ENCODE results near the gene CYP3A7.
"Not testable (repeated sequence)": the region's sequence is repeated elsewhere in the genome, so short reads cannot be mapped to it uniquely, and the experiment has no call there.

The CYP3A7 gene

DNA sequence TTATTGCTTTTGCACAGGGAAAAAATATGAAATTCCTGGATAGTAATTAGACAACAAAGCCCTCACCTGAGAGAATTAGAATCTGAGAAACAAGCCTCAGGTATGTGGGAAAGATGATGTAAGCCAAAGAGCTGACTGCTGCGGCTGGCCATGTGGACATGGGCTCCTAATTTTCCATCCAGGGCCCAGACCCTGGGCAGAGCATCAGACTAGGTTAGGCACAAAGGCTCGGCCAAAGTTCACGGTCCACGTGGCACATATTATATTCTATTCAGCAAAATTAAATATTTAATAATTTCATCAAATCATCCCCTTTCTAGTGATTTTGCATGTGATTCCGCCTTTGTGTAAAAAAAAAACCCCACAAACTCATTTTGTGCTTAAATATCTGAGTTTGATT lies 43.9 kb upstream of the CYP3A7 start:
- no peak overlapping the region for H3K27ac ChIP-seq (ENCODE audit: poor library complexity, severe bottlenecking)
- DNase-seq (ENCODE audit: low spot score) (no peak), ATAC-seq (ENCODE audit: low read depth) (no peak)
- no peaks in the 10 kb centered on the region for H3K4me1 ChIP-seq (ENCODE audit: insufficient read depth, poor library complexity, severe bottlenecking)
- H3K9me3 ChIP-seq (ENCODE audit: severe bottlenecking) = no peaks in the 10 kb centered on the region
- TF ChIP-seq, protein P1, sequence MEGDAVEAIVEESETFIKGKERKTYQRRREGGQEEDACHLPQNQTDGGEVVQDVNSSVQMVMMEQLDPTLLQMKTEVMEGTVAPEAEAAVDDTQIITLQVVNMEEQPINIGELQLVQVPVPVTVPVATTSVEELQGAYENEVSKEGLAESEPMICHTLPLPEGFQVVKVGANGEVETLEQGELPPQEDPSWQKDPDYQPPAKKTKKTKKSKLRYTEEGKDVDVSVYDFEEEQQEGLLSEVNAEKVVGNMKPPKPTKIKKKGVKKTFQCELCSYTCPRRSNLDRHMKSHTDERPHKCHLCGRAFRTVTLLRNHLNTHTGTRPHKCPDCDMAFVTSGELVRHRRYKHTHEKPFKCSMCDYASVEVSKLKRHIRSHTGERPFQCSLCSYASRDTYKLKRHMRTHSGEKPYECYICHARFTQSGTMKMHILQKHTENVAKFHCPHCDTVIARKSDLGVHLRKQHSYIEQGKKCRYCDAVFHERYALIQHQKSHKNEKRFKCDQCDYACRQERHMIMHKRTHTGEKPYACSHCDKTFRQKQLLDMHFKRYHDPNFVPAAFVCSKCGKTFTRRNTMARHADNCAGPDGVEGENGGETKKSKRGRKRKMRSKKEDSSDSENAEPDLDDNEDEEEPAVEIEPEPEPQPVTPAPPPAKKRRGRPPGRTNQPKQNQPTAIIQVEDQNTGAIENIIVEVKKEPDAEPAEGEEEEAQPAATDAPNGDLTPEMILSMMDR (IDR thresholded peaks at IDR 0.05; ENCODE audit: poor library complexity, severe bottlenecking) = no peak
- no peaks in the 10 kb centered on the region for H3K36me3 ChIP-seq (ENCODE audit: low read depth)
- H3K4me3 ChIP-seq (ENCODE audit: severe bottlenecking) = no peak overlapping the region
- H3K27me3 ChIP-seq (ENCODE audit: insufficient read depth, poor library complexity, severe bottlenecking) = no peaks in the 10 kb centered on the region

DNA sequence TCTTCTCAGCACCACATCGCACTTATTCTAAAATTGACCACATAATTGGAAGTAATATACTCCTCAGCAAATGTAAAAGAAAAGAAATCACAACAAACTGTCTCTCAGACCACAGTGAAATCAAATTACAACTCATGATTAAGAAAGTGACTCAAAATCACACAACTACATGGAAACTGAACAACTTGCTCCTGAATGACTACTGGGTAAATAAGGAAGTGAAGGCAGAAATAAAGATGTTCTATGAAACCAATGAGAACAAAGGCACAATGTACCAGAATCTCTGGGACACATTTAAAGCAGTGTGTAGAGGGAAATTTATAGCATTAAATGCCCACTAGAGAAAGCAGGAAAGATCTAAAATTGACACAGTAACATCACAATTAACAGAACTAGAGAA lies 38.4 kb upstream of the CYP3A7 start:
- H3K4me3 ChIP-seq (ENCODE audit: severe bottlenecking); H3K27me3 ChIP-seq (ENCODE audit: insufficient read depth, poor library complexity, severe bottlenecking); ATAC-seq (ENCODE audit: low read depth); DNase-seq (ENCODE audit: low spot score); H3K9me3 ChIP-seq (ENCODE audit: severe bottlenecking); H3K36me3 ChIP-seq (ENCODE audit: low read depth); H3K27ac ChIP-seq (ENCODE audit: poor library complexity, severe bottlenecking); H3K4me1 ChIP-seq (ENCODE audit: insufficient read depth, poor library complexity, severe bottlenecking): not testable (repeated sequence)

DNA sequence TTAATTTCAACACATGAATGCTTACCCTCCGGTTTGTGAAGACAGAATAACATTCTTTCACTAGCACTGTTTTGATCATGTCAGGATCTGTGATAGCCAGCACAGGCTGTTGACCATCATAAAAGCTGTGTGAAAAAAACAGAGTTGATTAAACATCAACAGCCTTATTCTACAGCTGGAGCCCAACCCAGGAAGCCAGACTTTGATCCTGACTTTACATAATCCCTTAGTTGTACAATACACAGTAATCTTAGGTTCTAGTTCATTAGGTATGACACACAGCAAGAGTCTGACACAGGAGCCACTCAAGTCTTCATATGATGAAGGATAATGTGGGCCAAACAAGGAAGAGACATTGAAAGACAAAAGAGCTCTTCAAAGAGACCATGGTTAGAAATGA lies 37.6 kb upstream of the CYP3A7 start:
- Histone ChIP-seq H3K27ac (ENCODE audit: poor library complexity, severe bottlenecking) (no peak overlapping the region), H3K4me3 (ENCODE audit: severe bottlenecking) (no peak overlapping the region), H3K27me3 (ENCODE audit: insufficient read depth, poor library complexity, severe bottlenecking) (no peaks in the 10 kb centered on the region), H3K9me3 (ENCODE audit: severe bottlenecking) (no peaks in the 10 kb centered on the region), H3K4me1 (ENCODE audit: insufficient read depth, poor library complexity, severe bottlenecking) (no peaks in the 10 kb centered on the region), H3K36me3 (ENCODE audit: low read depth) (no peaks in the 10 kb centered on the region)
- DNase-seq (ENCODE audit: low spot score) (no peak), ATAC-seq (ENCODE audit: low read depth) (no peak)
- TF ChIP-seq, protein P1 (IDR thresholded peaks at IDR 0.05; ENCODE audit: poor library complexity, severe bottlenecking) = no peak

DNA sequence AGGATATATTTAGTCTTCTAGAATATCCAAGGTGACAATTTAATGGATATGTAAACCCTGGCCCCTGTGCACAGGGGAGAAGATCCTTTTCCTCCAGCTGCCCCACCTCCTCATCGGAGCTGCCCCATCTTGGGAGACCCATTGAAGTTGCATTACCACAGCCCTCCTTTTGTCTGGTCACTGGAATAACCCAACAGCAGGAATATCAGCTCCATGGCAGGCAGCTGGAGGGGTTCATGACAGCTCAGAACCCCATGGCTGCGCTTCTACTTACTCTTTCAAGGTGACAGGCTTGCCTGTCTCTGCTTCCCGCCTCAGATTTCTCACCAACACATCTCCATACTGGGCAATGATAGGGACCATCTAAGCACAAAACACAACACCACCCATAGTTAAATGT lies 34.5 kb upstream of the CYP3A7 start:
- not testable (repeated sequence) for H3K9me3 ChIP-seq (ENCODE audit: severe bottlenecking); H3K36me3 ChIP-seq (ENCODE audit: low read depth); ATAC-seq (ENCODE audit: low read depth); H3K4me1 ChIP-seq (ENCODE audit: insufficient read depth, poor library complexity, severe bottlenecking); H3K27me3 ChIP-seq (ENCODE audit: insufficient read depth, poor library complexity, severe bottlenecking); H3K27ac ChIP-seq (ENCODE audit: poor library complexity, severe bottlenecking); H3K4me3 ChIP-seq (ENCODE audit: severe bottlenecking); DNase-seq (ENCODE audit: low spot score)

DNA sequence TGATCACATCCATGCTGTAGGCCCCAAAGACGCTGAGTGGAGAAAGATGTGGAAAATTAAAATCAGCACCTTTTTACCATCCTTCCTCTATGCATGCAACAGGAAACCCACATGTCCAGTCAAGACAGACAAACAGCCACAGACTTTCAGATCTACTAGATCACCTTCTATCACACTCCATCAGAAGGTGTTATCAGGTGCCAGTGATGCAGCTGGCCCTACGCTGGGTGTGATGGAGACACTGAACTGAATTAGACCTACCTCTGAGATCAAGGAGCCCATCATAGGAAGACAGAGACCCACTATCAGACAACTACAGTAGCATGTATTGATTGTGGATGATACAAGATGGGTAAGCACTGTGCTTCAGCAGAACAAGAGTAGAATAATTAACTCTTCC lies 33.5 kb upstream of the CYP3A7 start:
- no peak overlapping the region for H3K27ac ChIP-seq (ENCODE audit: poor library complexity, severe bottlenecking)
- no peaks in the 10 kb centered on the region for H3K4me1 ChIP-seq (ENCODE audit: insufficient read depth, poor library complexity, severe bottlenecking)
- no peaks in the 10 kb centered on the region for H3K9me3 ChIP-seq (ENCODE audit: severe bottlenecking)
- ATAC-seq (ENCODE audit: low read depth) = no peak
- H3K27me3 ChIP-seq (ENCODE audit: insufficient read depth, poor library complexity, severe bottlenecking) = no peaks in the 10 kb centered on the region
- no peak for DNase-seq (ENCODE audit: low spot score)
- H3K36me3 ChIP-seq (ENCODE audit: low read depth) = no peaks in the 10 kb centered on the region
- TF ChIP-seq, protein P1 (IDR thresholded peaks at IDR 0.05; ENCODE audit: poor library complexity, severe bottlenecking) = no peak
- H3K4me3 ChIP-seq (ENCODE audit: severe bottlenecking) = no peak overlapping the region

DNA sequence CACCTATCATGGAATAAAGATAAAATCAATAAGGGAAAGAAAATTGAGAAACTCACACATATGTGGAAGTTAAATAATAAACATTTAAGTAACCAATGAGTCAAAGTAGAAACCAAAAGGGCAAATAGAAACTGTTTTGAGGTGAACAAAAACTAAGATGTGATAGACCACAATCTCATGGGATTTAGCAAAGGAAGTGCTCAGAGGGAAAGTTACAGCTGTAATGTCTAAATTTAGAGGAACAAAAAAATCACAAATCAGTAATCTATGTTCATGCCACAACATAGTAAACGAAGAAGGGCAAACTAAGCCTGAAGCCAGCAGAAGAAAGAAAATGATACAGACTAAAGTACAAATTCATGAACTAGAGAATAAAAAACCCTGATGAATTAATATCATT lies 32.7 kb upstream of the CYP3A7 start:
- no peaks in the 10 kb centered on the region for H3K9me3 ChIP-seq (ENCODE audit: severe bottlenecking)
- no peaks in the 10 kb centered on the region for H3K27me3 ChIP-seq (ENCODE audit: insufficient read depth, poor library complexity, severe bottlenecking)
- ATAC-seq (ENCODE audit: low read depth) (no peak), DNase-seq (ENCODE audit: low spot score) (no peak)
- TF ChIP-seq, protein P1 (IDR thresholded peaks at IDR 0.05; ENCODE audit: poor library complexity, severe bottlenecking) = no peak
- peaks cover 2% of the 10 kb centered on the region for H3K4me1 ChIP-seq (ENCODE audit: insufficient read depth, poor library complexity, severe bottlenecking)
- H3K27ac ChIP-seq (ENCODE audit: poor library complexity, severe bottlenecking) = no peak overlapping the region
- H3K4me3 ChIP-seq (ENCODE audit: severe bottlenecking) = no peak overlapping the region
- no peaks in the 10 kb centered on the region for H3K36me3 ChIP-seq (ENCODE audit: low read depth)

Data from RWPE2 (cell line).